Gastrocnemius medialis (tissue), 4 donors: Measurements from ENCODE around the gene WRAP73. TPM values are rescaled to one million over a fixed set of nuclear protein-coding genes. Genes with fewer than 3 reads are reported as not detected.
A peak's percentile ranks its signal among the peaks of the same experiment; 100 is the strongest.

Experiments
- ATAC-seq, 2 donors: fragments of 150-250 bp; one replicate each; pipeline ENCODE4 v1.9.1; 2016
- DNase-seq, 2 donors: peaks; one replicate each; pipeline ENCODE4 v3.0.0-alpha.2; 2019
- H3K27ac ChIP-seq, 4 donors: fragments of 200-600 bp; sonication (generic); 1 replicate in 1 of 4; 2 replicates in 3 of 4; pipeline ENCODE4 v1.5.1; 2016 to 2018; ENCODE audit warnings: mild to moderate bottlenecking in 2 of 4, moderate library complexity in 1 of 4
- H3K27me3 ChIP-seq, 3 donors: fragments of 200-600 bp; sonication (generic) in 2 of 3; 1 replicate in 1 of 3; 2 replicates in 2 of 3; pipeline versions ENCODE4 v1.5.1 to v1.6.0; 2016 to 2019; ENCODE audit warnings: mild to moderate bottlenecking in 1 of 3, moderate library complexity in 1 of 3
- H3K36me3 ChIP-seq, 2 donors: fragments of 200-600 bp; sonication (generic) in 1 of 2; one replicate each; pipeline ENCODE4 v1.5.1; 2017 to 2018
- H3K4me1 ChIP-seq, 2 donors: fragments of 200-600 bp; sonication (generic) in 1 of 2; one replicate each; pipeline ENCODE4 v1.5.1; 2016 to 2017; ENCODE audit warnings: mild to moderate bottlenecking in 2 of 2
- H3K4me3 ChIP-seq, 4 donors: fragments of 200-600 bp; sonication (generic) in 3 of 4; 1 replicate in 1 of 4; 2 replicates in 3 of 4; pipeline ENCODE4 v1.5.1; 2016 to 2019; ENCODE audit warnings: mild to moderate bottlenecking in 2 of 4
- H3K9me3 ChIP-seq, 3 donors: fragments of 200-600 bp; sonication (generic) in 2 of 3; 1 replicate in 1 of 3; 2 replicates in 2 of 3; pipeline ENCODE4 v1.5.1; 2016 to 2019
- POLR2A ChIP-seq, 2 donors: fragments of 450-650 bp; IDR thresholded peaks; one replicate each; pipeline ENCODE4 v1.6.1; 2017; ENCODE audit warnings: antibody characterized with exemption in 2 of 2, mild to moderate bottlenecking in 2 of 2, moderate library complexity in 2 of 2
- in situ Hi-C, 4 donors: fragments of 200-750 bp; cut with MboI; loops; one replicate each; pipeline versions ENCODE4 v1.15.0 to v1.8.0; 2017; ENCODE audit warnings: low sequenced_read_pairs in 4 of 4
- intact Hi-C: fragments of 100-400 bp; cut with DNase I; formaldehyde crosslinking; loops from one replicate; pipeline ENCODE4 v1.15.1; 2023; ENCODE audit warnings: low total_unique reads
- total RNA-seq, 4 donors: library from RNA; depleted of rRNA; stranded (reverse); fragments of >200 nt; gene quantifications; one replicate each; pipeline versions ENCODE4 v1.1.0 to v1.2.3, GENCODE V29; 2016
- TF ChIP-seq, protein P1 (sequence below), 5 experiments: fragments of 450-650 bp in 3 of 5; fragments of 200-600 bp in 2 of 5; sonication (generic) in 2 of 5; IDR thresholded peaks in 4 of 5; conservative IDR thresholded peaks in 1 of 5; 1 replicate in 4 of 5; 2 replicates in 1 of 5; pipeline ENCODE4 v1.5.1; 2016 to 2019; ENCODE audit warnings: antibody characterized with exemption in 5 of 5, mild to moderate bottlenecking in 3 of 5, moderate library complexity in 3 of 5

Gene WRAP73
- total RNA-seq, 4 donors from 2014 or later = 12.7 to 16.1 (median 14.2) TPM

DNA sequence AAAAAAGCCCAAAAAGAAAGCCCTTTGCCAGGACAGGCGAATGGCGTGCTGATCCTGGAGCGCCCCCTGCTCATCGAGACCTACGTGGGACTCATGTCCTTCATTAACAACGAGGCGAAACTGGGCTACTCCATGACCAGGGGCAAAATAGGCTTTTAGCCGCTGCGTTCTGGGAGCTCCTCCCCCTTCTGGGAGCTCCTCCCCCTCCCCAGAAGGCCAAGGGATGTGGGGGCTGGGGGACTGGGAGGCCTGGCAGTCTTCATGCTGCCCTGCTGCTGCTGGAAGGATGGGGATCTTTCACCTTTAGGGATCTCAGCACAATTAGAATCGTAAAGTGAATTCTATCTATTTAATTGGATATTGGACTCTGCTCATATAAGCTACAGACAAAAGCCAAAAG, 21.5 kb downstream of the WRAP73 start:
- Histone ChIP-seq H3K4me3 (no peak overlapping the region), H3K27me3 (no peaks in the 10 kb centered on the region), H3K4me1 (peaks cover 12 to 13% of the 10 kb centered on the region in 2 donors), H3K27ac (no peak overlapping the region), H3K36me3 (peaks cover 0 to 49% of the 10 kb centered on the region in 2 donors), H3K9me3 (no peaks in the 10 kb centered on the region)
- DNase-seq (no peak), ATAC-seq (no peak)
- TF ChIP-seq, protein P1, sequence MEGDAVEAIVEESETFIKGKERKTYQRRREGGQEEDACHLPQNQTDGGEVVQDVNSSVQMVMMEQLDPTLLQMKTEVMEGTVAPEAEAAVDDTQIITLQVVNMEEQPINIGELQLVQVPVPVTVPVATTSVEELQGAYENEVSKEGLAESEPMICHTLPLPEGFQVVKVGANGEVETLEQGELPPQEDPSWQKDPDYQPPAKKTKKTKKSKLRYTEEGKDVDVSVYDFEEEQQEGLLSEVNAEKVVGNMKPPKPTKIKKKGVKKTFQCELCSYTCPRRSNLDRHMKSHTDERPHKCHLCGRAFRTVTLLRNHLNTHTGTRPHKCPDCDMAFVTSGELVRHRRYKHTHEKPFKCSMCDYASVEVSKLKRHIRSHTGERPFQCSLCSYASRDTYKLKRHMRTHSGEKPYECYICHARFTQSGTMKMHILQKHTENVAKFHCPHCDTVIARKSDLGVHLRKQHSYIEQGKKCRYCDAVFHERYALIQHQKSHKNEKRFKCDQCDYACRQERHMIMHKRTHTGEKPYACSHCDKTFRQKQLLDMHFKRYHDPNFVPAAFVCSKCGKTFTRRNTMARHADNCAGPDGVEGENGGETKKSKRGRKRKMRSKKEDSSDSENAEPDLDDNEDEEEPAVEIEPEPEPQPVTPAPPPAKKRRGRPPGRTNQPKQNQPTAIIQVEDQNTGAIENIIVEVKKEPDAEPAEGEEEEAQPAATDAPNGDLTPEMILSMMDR (IDR thresholded peaks at IDR 0.05 in 4 of 5, conservative IDR thresholded peaks at IDR 0.05 in 1 of 5) = no peak
- TF ChIP-seq POLR2A (IDR thresholded peaks at IDR 0.05) = no peak
- intact Hi-C loops = loop anchor here (10.0 kb wide), 1 partner anchor 276 kb away; the partner anchor contains the start of gene C1orf174
- in situ Hi-C loops = loop anchor here in 2 of 4 donors (10.0 kb wide), 1 partner anchor 144 kb away; no protein-coding TSS in a partner anchor

DNA sequence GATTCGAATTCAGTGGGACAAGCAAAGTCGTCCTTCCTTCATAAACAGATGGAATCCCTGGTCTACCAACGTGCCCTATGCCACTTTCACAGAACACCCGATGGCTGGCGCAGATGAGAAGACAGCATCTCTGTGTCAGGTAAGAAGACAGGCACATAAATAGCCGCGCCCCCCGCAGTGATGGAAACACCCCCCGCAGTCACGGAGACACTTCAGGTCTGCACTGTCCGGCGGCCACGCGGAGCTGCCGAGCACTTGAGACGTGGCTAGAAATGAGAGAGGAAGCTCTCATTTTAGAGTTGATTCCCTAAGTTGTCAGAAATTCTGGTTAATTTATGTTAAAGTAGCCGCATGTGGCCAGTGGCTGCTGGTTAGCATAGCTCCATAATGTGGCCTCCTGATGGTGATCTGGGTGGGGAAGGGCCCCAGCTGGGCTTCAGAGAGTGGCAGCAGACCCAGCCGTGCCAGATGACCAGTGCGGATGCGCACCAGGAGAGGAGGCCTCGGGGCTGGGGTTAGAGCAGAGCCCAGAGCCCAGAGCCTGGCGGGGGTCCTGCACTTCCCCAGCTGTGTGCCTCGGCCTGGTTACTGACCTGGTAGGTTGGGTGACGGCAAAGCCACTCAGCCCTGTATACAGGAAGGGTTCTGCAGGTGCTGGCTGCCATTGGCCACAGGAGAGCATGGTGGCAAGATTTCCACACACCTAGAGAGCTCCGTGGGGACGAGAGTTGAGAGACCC, 22.2 kb downstream of the WRAP73 start:
- H3K36me3 ChIP-seq = peaks cover 0 to 42% of the 10 kb centered on the region in 2 donors
- TF ChIP-seq POLR2A (IDR thresholded peaks at IDR 0.05) = no peak
- TF ChIP-seq, protein P1 (IDR thresholded peaks at IDR 0.05 in 4 of 5, conservative IDR thresholded peaks at IDR 0.05 in 1 of 5) = no peak
- in situ Hi-C loops (loop anchor here in 2 of 4 donors (10.0 kb wide), 1 partner anchor 143 kb away; no protein-coding TSS in a partner anchor), intact Hi-C loops (loop anchor here (10.0 kb wide), 1 partner anchor 277 kb away; the partner anchor contains the start of gene C1orf174)
- H3K4me3 ChIP-seq = no peak overlapping the region
- no peak overlapping the region for H3K27ac ChIP-seq
- DNase-seq (no peak), ATAC-seq (no peak)
- H3K27me3 ChIP-seq = no peaks in the 10 kb centered on the region
- peaks cover 20 to 21% of the 10 kb centered on the region in 2 donors for H3K4me1 ChIP-seq
- H3K9me3 ChIP-seq = no peaks in the 10 kb centered on the region

DNA sequence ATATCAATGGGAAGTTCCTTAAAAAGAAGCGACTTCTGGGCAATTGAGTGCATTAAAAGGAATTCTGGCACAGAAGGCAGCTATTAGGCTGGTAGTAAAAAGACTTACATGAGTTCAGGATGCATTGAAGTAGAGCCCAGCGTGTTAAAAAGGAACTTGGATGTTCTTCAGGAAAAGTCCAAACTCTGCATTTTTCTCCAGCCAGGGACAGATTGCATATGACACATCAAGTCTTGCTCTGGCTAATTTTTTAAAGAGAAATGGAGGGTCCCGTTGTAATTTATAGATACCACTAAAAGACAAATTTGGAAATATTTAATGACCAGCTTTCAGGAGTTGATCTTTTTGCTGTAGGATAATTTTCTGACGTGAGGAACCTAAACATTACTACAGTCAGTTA, 23.9 kb downstream of the WRAP73 start:
- Histone ChIP-seq H3K4me3 (peak overlapping the region; percentile 57 to 99 (median 82)), H3K36me3 (peaks cover 0 to 39% of the 10 kb centered on the region in 2 donors), H3K27me3 (no peaks in the 10 kb centered on the region), H3K27ac (peak overlapping the region in 3 of 4 donors; percentile 77 to 91 (median 81)), H3K9me3 (no peaks in the 10 kb centered on the region), H3K4me1 (peaks cover 21 to 23% of the 10 kb centered on the region in 2 donors)
- ATAC-seq (no peak), DNase-seq (no peak)
- intact Hi-C loops (loop anchor here (10.0 kb wide), 1 partner anchor 279 kb away; the partner anchor contains the start of gene C1orf174), in situ Hi-C loops (loop anchor here in 2 of 4 donors (10.0 kb wide), 1 partner anchor 141 kb away; no protein-coding TSS in a partner anchor)
- TF ChIP-seq, protein P1 (IDR thresholded peaks at IDR 0.05 in 4 of 5, conservative IDR thresholded peaks at IDR 0.05 in 1 of 5) = no peak
- no peak for TF ChIP-seq POLR2A (IDR thresholded peaks at IDR 0.05)

DNA sequence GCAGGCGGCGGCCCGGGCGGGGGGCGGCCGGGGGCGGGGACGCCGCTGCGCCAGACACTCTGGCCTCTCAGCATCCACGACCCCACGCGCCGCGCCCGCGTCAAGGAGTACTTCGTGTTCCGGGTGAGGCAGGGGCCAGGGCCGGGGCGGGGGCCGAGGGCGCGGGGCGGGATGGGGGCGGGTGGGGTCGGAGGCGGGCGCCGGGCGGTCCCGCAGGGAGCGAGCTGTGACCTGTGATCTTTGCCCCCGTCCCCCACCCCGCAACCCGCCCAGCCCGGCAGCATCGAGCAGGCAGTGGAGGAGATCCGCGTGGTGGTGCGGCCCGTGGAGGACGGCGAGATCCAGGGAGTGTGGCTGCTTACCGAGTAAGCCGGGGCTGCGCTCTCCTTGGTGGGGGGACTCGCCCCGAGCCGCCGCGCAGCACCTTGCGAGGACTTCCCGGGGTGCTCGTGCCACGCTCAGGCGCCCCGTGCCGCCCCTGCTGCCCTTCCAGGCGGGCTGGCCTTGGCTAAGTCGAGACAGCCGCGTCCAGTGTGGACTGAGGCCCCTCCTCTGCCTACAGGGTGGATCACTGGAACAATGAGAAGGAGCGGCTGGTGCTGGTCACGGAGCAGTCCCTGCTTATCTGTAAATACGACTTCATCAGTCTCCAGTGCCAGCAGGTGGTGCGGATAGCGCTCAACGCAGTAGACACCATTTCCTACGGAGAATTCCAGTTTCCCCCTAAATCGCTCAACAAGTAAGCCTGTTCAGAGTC, 24.6 kb downstream of the WRAP73 start:
- Histone ChIP-seq H3K27ac (peak overlapping the region; percentile 59 to 91 (median 79)), H3K4me1 (peaks cover 21 to 23% of the 10 kb centered on the region in 2 donors), H3K9me3 (no peaks in the 10 kb centered on the region), H3K27me3 (no peaks in the 10 kb centered on the region), H3K36me3 (peaks cover 0 to 33% of the 10 kb centered on the region in 2 donors), H3K4me3 (peak overlapping the region; percentile 57 to 99 (median 82))
- ATAC-seq (peak; percentile 15 to 31), DNase-seq (no peak)
- TF ChIP-seq, protein P1 (IDR thresholded peaks at IDR 0.05 in 4 of 5, conservative IDR thresholded peaks at IDR 0.05 in 1 of 5) = no peak
- TF ChIP-seq POLR2A (IDR thresholded peaks at IDR 0.05) = no peak
- intact Hi-C loops (loop anchor here (10.0 kb wide), 1 partner anchor 279 kb away; the partner anchor contains the start of gene C1orf174), in situ Hi-C loops (loop anchor here in 2 of 4 donors (10.0 kb wide), 1 partner anchor 141 kb away; no protein-coding TSS in a partner anchor)
